ENCODE data around the gene DCHS2.

DNA sequence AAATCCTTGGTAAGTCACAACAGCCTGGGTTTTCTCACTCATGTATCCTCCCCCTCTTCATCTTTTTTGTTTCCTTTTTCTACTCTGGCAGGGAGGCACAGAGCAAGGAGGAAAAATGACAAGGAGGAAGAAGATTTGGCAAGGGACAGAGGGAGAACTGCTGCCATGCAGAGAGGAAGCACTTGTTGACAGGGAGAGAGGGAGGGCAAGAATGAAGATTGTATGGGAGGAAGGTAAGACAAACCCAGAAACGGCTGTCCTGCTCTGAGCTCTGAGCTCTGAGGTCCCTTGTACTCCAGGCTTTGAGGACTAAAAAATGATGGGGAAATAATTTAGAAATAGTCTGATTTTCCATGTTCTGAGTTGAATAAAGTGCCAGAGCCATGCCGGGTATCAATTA, 123.9 kb downstream of the DCHS2 start:
- TF ChIP-seq POLR2A (IDR thresholded peaks at IDR 0.05) (no peak), EP300 (IDR thresholded peaks at IDR 0.05) (no peak)
- TF ChIP-seq, protein P1, sequence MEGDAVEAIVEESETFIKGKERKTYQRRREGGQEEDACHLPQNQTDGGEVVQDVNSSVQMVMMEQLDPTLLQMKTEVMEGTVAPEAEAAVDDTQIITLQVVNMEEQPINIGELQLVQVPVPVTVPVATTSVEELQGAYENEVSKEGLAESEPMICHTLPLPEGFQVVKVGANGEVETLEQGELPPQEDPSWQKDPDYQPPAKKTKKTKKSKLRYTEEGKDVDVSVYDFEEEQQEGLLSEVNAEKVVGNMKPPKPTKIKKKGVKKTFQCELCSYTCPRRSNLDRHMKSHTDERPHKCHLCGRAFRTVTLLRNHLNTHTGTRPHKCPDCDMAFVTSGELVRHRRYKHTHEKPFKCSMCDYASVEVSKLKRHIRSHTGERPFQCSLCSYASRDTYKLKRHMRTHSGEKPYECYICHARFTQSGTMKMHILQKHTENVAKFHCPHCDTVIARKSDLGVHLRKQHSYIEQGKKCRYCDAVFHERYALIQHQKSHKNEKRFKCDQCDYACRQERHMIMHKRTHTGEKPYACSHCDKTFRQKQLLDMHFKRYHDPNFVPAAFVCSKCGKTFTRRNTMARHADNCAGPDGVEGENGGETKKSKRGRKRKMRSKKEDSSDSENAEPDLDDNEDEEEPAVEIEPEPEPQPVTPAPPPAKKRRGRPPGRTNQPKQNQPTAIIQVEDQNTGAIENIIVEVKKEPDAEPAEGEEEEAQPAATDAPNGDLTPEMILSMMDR (IDR thresholded peaks at IDR 0.05) = no peak

All from tibial nerve (tissue), 4 donors.